Panc1 (cell line): Measurements from ENCODE around the gene HOPX. TPM values are rescaled to one million over a fixed set of nuclear protein-coding genes. Genes with fewer than 3 reads are reported as not detected.

ENCODE experiments used
- ATAC-seq: fragments of 200-7000 bp; cut with Tn5 transposase; 2 replicates; pipeline ENCODE4 v1.9.1; 2020; ENCODE audit warnings: mild to moderate bottlenecking, moderate library complexity
- BruUV-seq: library from RNA; stranded (reverse); fragments of 400-500 nt; replicated peaks from 2 replicates; lab custom pipeline; 2021; lab: Mats Ljungman, UMichigan
- CTCF ChIA-PET: fragments of 300-600 bp; sonication (Branson Sonifier 250); formaldehyde crosslinking; loops from one replicate; lab custom pipeline; 2022; ENCODE audit warnings: antibody characterized with exemption; lab: Charles Lee
- POLR2A ChIA-PET: fragments of 300-600 bp; sonication (Branson Sonifier 250); formaldehyde crosslinking; loops from one replicate; lab custom pipeline; 2022; ENCODE audit warnings: antibody characterized with exemption; lab: Charles Lee
- DNase-seq: peaks from one replicate; pipeline ENCODE4 v3.0.0-alpha.2; 2010; ENCODE audit warnings: low read depth, low spot score
- H3K27ac ChIP-seq: 2 replicates; pipeline ENCODE4 v1.5.1; 2011; ENCODE audit warnings: mild to moderate bottlenecking, low read length, inconsistent platforms
- H3K27me3 ChIP-seq: fragments of 200-500 bp; sonication (Bioruptor generic); 2 replicates; pipeline ENCODE4 v1.6.0; 2014; ENCODE audit warnings: low read length, inconsistent platforms; ENCODE audit not compliant: control insufficient read depth, insufficient read depth
- H3K36me3 ChIP-seq: fragments of 200-500 bp; sonication (Bioruptor generic); 2 replicates; pipeline ENCODE4 v1.5.1; 2014; ENCODE audit warnings: inconsistent platforms, mild to moderate bottlenecking, low read length, moderate library complexity; ENCODE audit not compliant: control insufficient read depth, insufficient read depth
- H3K4me1 ChIP-seq: 2 replicates; pipeline ENCODE4 v1.5.1; 2011; ENCODE audit warnings: inconsistent platforms, mild to moderate bottlenecking, low read length, moderate library complexity; ENCODE audit not compliant: control insufficient read depth, insufficient read depth
- H3K4me3 ChIP-seq, 2 experiments: 2 replicates each; pipeline ENCODE4 v1.5.1; 2011 to 2012; ENCODE audit warnings: low read depth in 2 of 2, low read length in 2 of 2, mild to moderate bottlenecking in 2 of 2, inconsistent platforms in 1 of 2, moderate library complexity in 1 of 2
- H3K9me3 ChIP-seq: fragments of 200-500 bp; sonication (Bioruptor generic); 2 replicates; pipeline ENCODE4 v1.5.1; 2014; ENCODE audit warnings: low read depth, mild to moderate bottlenecking, inconsistent platforms, low read length, moderate library complexity; ENCODE audit not compliant: control insufficient read depth, insufficient read depth
- POLR2AphosphoS5 ChIP-seq: IDR thresholded peaks from 2 replicates; pipeline ENCODE4 v1.6.1; 2012; ENCODE audit warnings: mild to moderate bottlenecking, low read depth, low read length, moderate library complexity
- REST ChIP-seq, 2 experiments: IDR thresholded peaks; 2 replicates each; pipeline ENCODE4 v1.6.1; 2011 to 2012; ENCODE audit warnings: low read depth in 2 of 2, control low read depth in 1 of 2, low read length in 1 of 2, mild to moderate bottlenecking in 1 of 2, moderate library complexity in 1 of 2; ENCODE audit not compliant: insufficient read depth in 1 of 2
- SIN3A ChIP-seq: IDR thresholded peaks from 2 replicates; pipeline ENCODE4 v1.6.1; 2012; ENCODE audit warnings: low read depth, mild to moderate bottlenecking, low read length, moderate library complexity, borderline replicate concordance; ENCODE audit not compliant: insufficient read depth
- TCF7L2 ChIP-seq: IDR thresholded peaks from 2 replicates; pipeline ENCODE4 v1.6.1; 2011; ENCODE audit warnings: mild to moderate bottlenecking, low read depth, low read length, inconsistent platforms
- in situ Hi-C: cut with HindIII; loops from 2 replicates; pipeline ENCODE4 v1.10.0; 2016; ENCODE audit warnings: low sequenced_read_pairs, low pct_unique_long_range_greater_than_20kb
- intact Hi-C: fragments of 100-400 bp; cut with micrococcal nuclease; formaldehyde crosslinking; loops from one replicate; pipeline ENCODE4 v1.10.0; 2022; ENCODE audit not compliant: unreplicated experiment
- total RNA-seq: library from RNA; stranded (reverse); gene quantifications from one replicate; pipeline ENCODE4 v1.2.1, GENCODE V29; 2021; ENCODE audit not compliant: unreplicated experiment
- TF ChIP-seq, protein P1 (sequence below): fragments of 450-650 bp; IDR thresholded peaks from 2 replicates; pipeline ENCODE4 v1.5.1; 2017; ENCODE audit warnings: mild to moderate bottlenecking

Gene HOPX
- total RNA-seq, 1 experiment from 2014 or later, result not detected

DNA sequence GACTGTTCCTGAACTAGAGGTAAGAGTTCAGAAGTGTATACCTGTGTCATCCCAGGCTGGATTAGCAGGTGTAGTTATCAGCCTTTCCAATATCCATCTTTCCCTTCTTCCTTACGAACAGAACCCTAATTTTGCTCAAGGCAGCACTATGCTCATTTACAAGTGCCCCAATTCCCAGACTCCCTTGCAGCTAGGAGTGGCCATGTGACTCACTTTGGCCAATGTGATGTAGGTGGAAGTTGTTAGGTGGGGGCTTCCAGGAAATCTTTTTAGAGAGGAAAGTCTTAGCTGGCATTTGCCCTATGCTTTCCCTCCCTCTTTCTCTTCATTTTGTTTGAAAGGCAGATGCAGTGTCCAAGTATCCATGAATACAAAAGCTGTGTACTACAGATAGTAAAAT lies 34.8 kb downstream of the HOPX start:
- intact Hi-C loops, result no loop called here
- BruUV-seq, result no TSS peak
- Histone ChIP-seq H3K27ac (no peak overlapping the region), H3K36me3 (no peaks in the 10 kb centered on the region), H3K4me1 (no peaks in the 10 kb centered on the region), H3K9me3 (no peaks in the 10 kb centered on the region), H3K27me3 (no peaks in the 10 kb centered on the region), H3K4me3 (no peak overlapping the region)
- in situ Hi-C loops, result no loop called here
- CTCF ChIA-PET, result no interaction called here
- no peak for DNase-seq
- no peak for ATAC-seq
- TF ChIP-seq TCF7L2 (no peak), POLR2AphosphoS5 (no peak), SIN3A (no peak), REST (IDR thresholded peaks at IDR 0.05; ENCODE audit: insufficient read depth in 1 of 2, low read depth in 2 of 2, low read length in 1 of 2) (no peak)
- TF ChIP-seq, protein P1, sequence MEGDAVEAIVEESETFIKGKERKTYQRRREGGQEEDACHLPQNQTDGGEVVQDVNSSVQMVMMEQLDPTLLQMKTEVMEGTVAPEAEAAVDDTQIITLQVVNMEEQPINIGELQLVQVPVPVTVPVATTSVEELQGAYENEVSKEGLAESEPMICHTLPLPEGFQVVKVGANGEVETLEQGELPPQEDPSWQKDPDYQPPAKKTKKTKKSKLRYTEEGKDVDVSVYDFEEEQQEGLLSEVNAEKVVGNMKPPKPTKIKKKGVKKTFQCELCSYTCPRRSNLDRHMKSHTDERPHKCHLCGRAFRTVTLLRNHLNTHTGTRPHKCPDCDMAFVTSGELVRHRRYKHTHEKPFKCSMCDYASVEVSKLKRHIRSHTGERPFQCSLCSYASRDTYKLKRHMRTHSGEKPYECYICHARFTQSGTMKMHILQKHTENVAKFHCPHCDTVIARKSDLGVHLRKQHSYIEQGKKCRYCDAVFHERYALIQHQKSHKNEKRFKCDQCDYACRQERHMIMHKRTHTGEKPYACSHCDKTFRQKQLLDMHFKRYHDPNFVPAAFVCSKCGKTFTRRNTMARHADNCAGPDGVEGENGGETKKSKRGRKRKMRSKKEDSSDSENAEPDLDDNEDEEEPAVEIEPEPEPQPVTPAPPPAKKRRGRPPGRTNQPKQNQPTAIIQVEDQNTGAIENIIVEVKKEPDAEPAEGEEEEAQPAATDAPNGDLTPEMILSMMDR, result no peak
- POLR2A ChIA-PET, result no interaction called here

DNA sequence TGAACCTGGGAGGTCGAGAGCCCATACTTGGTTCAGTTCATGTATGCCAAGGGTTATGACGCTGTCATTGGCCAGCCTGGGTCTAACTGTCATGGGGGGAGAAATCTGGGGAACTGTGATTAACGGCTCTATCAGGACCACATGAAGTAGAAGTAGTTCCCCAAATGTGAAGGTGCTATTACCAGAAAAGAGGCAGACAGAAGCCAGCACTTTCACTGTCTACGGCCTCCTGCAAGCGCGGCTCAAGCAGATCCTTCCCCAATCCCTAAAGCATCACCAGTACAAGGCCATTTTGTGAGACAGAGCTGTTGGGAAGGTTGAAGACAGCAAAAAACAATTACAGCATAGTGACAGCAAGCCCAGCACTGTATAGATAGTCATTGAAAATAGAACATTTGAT lies 37.5 kb downstream of the HOPX start:
- intact Hi-C loops, result no loop called here
- H3K36me3 ChIP-seq, result no peaks in the 10 kb centered on the region
- no peaks in the 10 kb centered on the region for H3K27me3 ChIP-seq
- CTCF ChIA-PET, result no interaction called here
- in situ Hi-C loops, result no loop called here
- DNase-seq, result no peak
- BruUV-seq, result no TSS peak
- POLR2A ChIA-PET, result no interaction called here
- no peak overlapping the region for H3K27ac ChIP-seq
- H3K9me3 ChIP-seq, result no peaks in the 10 kb centered on the region
- no peak for TF ChIP-seq POLR2AphosphoS5
- TF ChIP-seq SIN3A, result no peak
- TF ChIP-seq, protein P1, result no peak
- no peak for TF ChIP-seq TCF7L2
- no peak for TF ChIP-seq REST (IDR thresholded peaks at IDR 0.05; ENCODE audit: insufficient read depth in 1 of 2, low read depth in 2 of 2, low read length in 1 of 2)
- H3K4me1 ChIP-seq, result no peaks in the 10 kb centered on the region
- H3K4me3 ChIP-seq, result no peak overlapping the region
- no peak for ATAC-seq
